SK-N-SH (cell line): ENCODE measurements around the gene CRELD2. TPM values are rescaled to one million over a fixed set of nuclear protein-coding genes. Genes with fewer than 3 reads are reported as not detected.
A peak's percentile ranks its signal among the peaks of the same experiment; 100 is the strongest.

ENCODE experiments used
- CTCF ChIA-PET: fragments of 300-600, 350-600 bp; formaldehyde crosslinking; extraction: SDS; loops from one replicate; lab custom pipeline; 2021; lab: Yijun Ruan, JAX
- POLR2A ChIA-PET: fragments of 350-600 bp; sonication (Branson Sonifier 250); formaldehyde crosslinking; extraction: SDS; loops from one replicate; lab custom pipeline; 2020; ENCODE audit warnings: antibody characterized with exemption, inconsistent platforms; lab: Yijun Ruan, JAX
- DNase-seq: peaks from one replicate; pipeline ENCODE4 v3.0.0; 2012
- H2AFZ ChIP-seq: fragments of 200-600 bp; sonication (generic); 2 replicates; pipeline ENCODE4 v1.8.1; 2016; ENCODE audit warnings: antibody characterized with exemption, mild to moderate bottlenecking, low read depth
- H3F3A ChIP-seq: fragments of 200-600 bp; sonication (generic); replicated peaks from 2 replicates; pipeline ENCODE3; 2016; ENCODE audit warnings: antibody characterized with exemption, mild to moderate bottlenecking; ENCODE audit not compliant: insufficient read depth
- H3K27ac ChIP-seq, 2 experiments: fragments of 200-500 bp in 1 of 2; fragments of 200-600 bp in 1 of 2; sonication (Bioruptor generic) in 1 of 2; sonication (generic), shearing (Covaris generic) in 1 of 2; 2 replicates each; pipeline versions ENCODE4 v1.5.1 to v1.6.1; 2014 to 2016; ENCODE audit warnings: low read depth in 2 of 2, inconsistent platforms in 1 of 2, low read length in 1 of 2, mild to moderate bottlenecking in 1 of 2, mixed read lengths in 1 of 2
- H3K27me3 ChIP-seq: fragments of 200-600 bp; sonication (generic), shearing (Covaris generic); 2 replicates; pipeline ENCODE4 v1.6.1; 2016; ENCODE audit warnings: mixed run types; ENCODE audit not compliant: insufficient read depth
- H3K36me3 ChIP-seq, 2 experiments: fragments of 200-500 bp in 1 of 2; fragments of 200-600 bp in 1 of 2; sonication (Bioruptor generic) in 1 of 2; sonication (generic) in 1 of 2; replicated peaks in 1 of 2; 2 replicates each; pipeline versions ENCODE3 to v1.5.1; 2014 to 2016; ENCODE audit warnings: low read length in 1 of 2, mild to moderate bottlenecking in 1 of 2; ENCODE audit not compliant: insufficient read depth in 2 of 2, control insufficient read depth in 1 of 2
- H3K4me1 ChIP-seq, 2 experiments: fragments of 200-500 bp in 1 of 2; fragments of 200-600 bp in 1 of 2; sonication (Bioruptor generic) in 1 of 2; sonication (generic), shearing (Covaris generic) in 1 of 2; 2 replicates each; pipeline versions ENCODE4 v1.5.1 to v1.6.1; 2014 to 2016; ENCODE audit warnings: low read depth in 1 of 2, low read length in 1 of 2, mixed run types in 1 of 2; ENCODE audit not compliant: insufficient read depth in 2 of 2, control insufficient read depth in 1 of 2
- H3K4me2 ChIP-seq: fragments of 200-600 bp; sonication (generic), shearing (Covaris generic); 2 replicates; pipeline ENCODE4 v1.6.1; 2017; ENCODE audit warnings: mixed run types
- H3K4me3 ChIP-seq, 2 experiments: fragments of 200-500 bp in 1 of 2; fragments of 200-600 bp in 1 of 2; sonication (Bioruptor generic) in 1 of 2; sonication (generic), shearing (Covaris generic) in 1 of 2; 2 replicates each; pipeline versions ENCODE4 v1.5.1 to v1.8.1; 2014 to 2016; ENCODE audit warnings: low read depth in 2 of 2, inconsistent platforms in 1 of 2, low read length in 1 of 2, mild to moderate bottlenecking in 1 of 2, mixed read lengths in 1 of 2, moderate library complexity in 1 of 2
- H3K79me2 ChIP-seq: fragments of 200-600 bp; sonication (generic); 2 replicates; pipeline ENCODE4 v1.8.1; 2017; ENCODE audit warnings: mild to moderate bottlenecking; ENCODE audit not compliant: insufficient read depth
- H3K9ac ChIP-seq: fragments of 200-600 bp; sonication (generic); 2 replicates; pipeline ENCODE4 v1.6.1; 2017; ENCODE audit warnings: mixed run types
- H3K9me2 ChIP-seq: fragments of 200-600 bp; sonication (generic); 2 replicates; pipeline ENCODE4 v1.6.1; 2017; ENCODE audit warnings: mixed run types
- H3K9me3 ChIP-seq: fragments of 200-600 bp; sonication (generic); 2 replicates; pipeline ENCODE4 v1.6.1; 2017; ENCODE audit warnings: mixed run types, mild to moderate bottlenecking, moderate library complexity
- H4K20me1 ChIP-seq: fragments of 200-600 bp; sonication (generic); 2 replicates; pipeline ENCODE4 v1.6.1; 2017; ENCODE audit warnings: mild to moderate bottlenecking, mixed run types; ENCODE audit not compliant: insufficient read depth
- CHD2 ChIP-seq: fragments of 150-350 bp; IDR thresholded peaks from 2 replicates; pipeline ENCODE4 v1.6.1; 2018; ENCODE audit warnings: low read length; ENCODE audit not compliant: partially characterized antibody
- FOSL2 ChIP-seq: IDR thresholded peaks from 2 replicates; pipeline ENCODE4 v1.4.0; 2012; ENCODE audit warnings: low read depth, mild to moderate bottlenecking, moderate library complexity, borderline replicate concordance
- FOXM1 ChIP-seq: IDR thresholded peaks from 2 replicates; pipeline ENCODE4 v1.4.0; 2012; ENCODE audit warnings: low read depth, mild to moderate bottlenecking
- GABPA ChIP-seq: IDR thresholded peaks from 2 replicates; pipeline ENCODE4 v1.4.0; 2012; ENCODE audit warnings: low read depth, mild to moderate bottlenecking
- GATA2 ChIP-seq: sonication (generic); formaldehyde crosslinking; IDR thresholded peaks from 2 replicates; pipeline ENCODE4 v1.5.0; 2020; ENCODE audit warnings: mild to moderate bottlenecking, missing genetic modification reagents
- JUND ChIP-seq: IDR thresholded peaks from 2 replicates; pipeline ENCODE4 v1.4.0; 2012
- MEF2A ChIP-seq: IDR thresholded peaks from 2 replicates; pipeline ENCODE4 v1.4.0; 2012; ENCODE audit warnings: low read depth, borderline replicate concordance
- MXI1 ChIP-seq: IDR thresholded peaks from 2 replicates; pipeline ENCODE4 v1.6.1; 2012; ENCODE audit warnings: mild to moderate bottlenecking, low read depth, low read length, improper control_type of control experiment
- NFIC ChIP-seq: IDR thresholded peaks from 2 replicates; pipeline ENCODE4 v1.4.0; 2012; ENCODE audit warnings: borderline replicate concordance
- POLR2AphosphoS5 ChIP-seq: IDR thresholded peaks from 2 replicates; pipeline ENCODE4 v1.6.1; 2012; ENCODE audit warnings: low read depth, low read length
- RCOR1 ChIP-seq: fragments of 150-350 bp; IDR thresholded peaks from 2 replicates; pipeline ENCODE4 v1.6.1; 2017; ENCODE audit warnings: antibody characterized with exemption, low read length
- RFX5 ChIP-seq: IDR thresholded peaks from 2 replicates; pipeline ENCODE4 v1.6.1; 2012; ENCODE audit warnings: mild to moderate bottlenecking, improper control_type of control experiment, low read length
- SIN3A ChIP-seq: IDR thresholded peaks from 2 replicates; pipeline ENCODE4 v1.6.1; 2012; ENCODE audit warnings: low read depth, mild to moderate bottlenecking, low read length, moderate library complexity, borderline replicate concordance
- TAF1 ChIP-seq: IDR thresholded peaks from 2 replicates; pipeline ENCODE4 v1.6.1; 2012; ENCODE audit warnings: low read depth, mild to moderate bottlenecking, low read length, moderate library complexity, borderline replicate concordance
- TCF12 ChIP-seq: IDR thresholded peaks from 2 replicates; pipeline ENCODE4 v1.4.0; 2012
- YY1 ChIP-seq: IDR thresholded peaks from 2 replicates; pipeline ENCODE4 v1.4.0; 2012; ENCODE audit warnings: low read depth, mild to moderate bottlenecking
- WGBS: methylation state at CpG from one replicate; pipeline ENCODE4 v1.1.6; 2017; ENCODE audit warnings: low lambda C conversion rate; 5-methylcytosine and 5-hydroxymethylcytosine counted together
- polyA plus RNA-seq, 3 experiments: library from polyadenylated mRNA; depleted of rRNA; stranded (reverse); fragments of >200 nt; gene quantifications; 2 replicates each; pipeline ENCODE4 v1.2.3, GENCODE V29; 2012
- TF ChIP-seq, protein P1 (sequence below): fragments of 150-350 bp; IDR thresholded peaks from 2 replicates; pipeline ENCODE4 v1.6.1; 2016; ENCODE audit warnings: mild to moderate bottlenecking, low read depth, low read length
- TF ChIP-seq, protein P2 (sequence below): IDR thresholded peaks from 2 replicates; pipeline ENCODE4 v1.4.0; 2012; ENCODE audit warnings: low read depth, borderline replicate concordance
- TF ChIP-seq, protein P3 (sequence below): fragments of 150-350 bp; IDR thresholded peaks from 2 replicates; pipeline ENCODE4 v1.6.1; 2017; ENCODE audit warnings: antibody characterized with exemption, low read length, low read depth, borderline replicate concordance

Gene CRELD2
- polyA plus RNA-seq, 1 of the 3 experiments (the other 2 are of a cell fraction): 113 TPM

DNA sequence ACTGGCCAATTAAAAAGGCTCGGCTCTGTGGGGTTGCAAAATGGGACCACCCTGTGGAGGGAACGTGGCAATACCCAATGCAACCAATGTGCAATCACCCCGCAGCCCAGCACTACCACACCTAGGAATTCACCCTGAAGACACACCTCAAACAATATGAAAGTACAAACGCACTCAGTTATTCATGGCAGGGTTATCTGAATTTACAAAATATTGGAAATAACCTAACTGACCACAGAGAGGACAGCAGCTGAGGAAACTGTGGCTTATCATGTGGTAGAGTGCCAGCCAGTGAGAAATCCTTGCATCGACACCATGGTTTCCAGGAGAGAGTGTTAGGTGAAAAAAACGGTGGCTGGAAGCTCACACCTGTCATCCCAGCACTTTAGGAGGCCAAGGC, 18.9 kb upstream of the CRELD2 start (continued):
- TF ChIP-seq, protein P1, sequence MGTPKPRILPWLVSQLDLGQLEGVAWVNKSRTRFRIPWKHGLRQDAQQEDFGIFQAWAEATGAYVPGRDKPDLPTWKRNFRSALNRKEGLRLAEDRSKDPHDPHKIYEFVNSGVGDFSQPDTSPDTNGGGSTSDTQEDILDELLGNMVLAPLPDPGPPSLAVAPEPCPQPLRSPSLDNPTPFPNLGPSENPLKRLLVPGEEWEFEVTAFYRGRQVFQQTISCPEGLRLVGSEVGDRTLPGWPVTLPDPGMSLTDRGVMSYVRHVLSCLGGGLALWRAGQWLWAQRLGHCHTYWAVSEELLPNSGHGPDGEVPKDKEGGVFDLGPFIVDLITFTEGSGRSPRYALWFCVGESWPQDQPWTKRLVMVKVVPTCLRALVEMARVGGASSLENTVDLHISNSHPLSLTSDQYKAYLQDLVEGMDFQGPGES: no peak
- TF ChIP-seq GATA2: no peak

DNA sequence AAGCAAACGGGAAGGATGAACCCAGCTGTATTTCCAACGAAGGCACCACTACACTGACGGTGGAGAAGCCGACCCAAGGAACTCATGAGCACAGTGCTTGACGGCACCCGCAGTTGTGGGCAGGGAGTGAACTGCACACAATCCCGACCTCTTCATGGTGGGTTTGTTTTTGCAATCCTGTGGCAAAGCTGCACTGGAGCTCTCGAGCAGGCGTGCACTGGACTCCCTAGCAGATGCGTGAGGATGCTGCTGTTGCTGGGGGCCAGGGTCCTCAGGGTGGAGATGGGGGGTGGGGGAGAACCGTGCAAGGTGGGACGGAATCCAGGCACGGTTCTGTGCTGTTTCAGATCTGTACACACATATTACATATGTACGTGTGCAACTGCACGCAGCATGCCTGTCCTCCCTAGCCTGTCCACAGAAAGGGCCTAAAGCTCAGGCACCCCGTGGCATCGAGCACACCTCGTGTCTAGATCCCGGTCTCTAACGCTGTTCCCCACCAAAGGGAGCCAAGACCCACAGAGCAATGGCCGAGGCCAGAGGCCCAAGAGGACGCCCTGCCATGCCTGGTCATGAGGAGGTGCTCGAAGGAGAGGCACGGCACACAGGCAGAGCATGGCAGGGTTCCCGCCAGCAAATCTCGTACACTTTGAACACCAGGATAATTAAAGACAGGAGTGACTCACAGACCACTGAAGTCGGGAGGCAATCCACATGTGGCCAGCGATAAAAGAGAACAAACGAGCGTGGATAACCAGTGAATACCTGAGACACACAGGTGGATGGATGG, 17.8 kb upstream of the CRELD2 start:
- Histone ChIP-seq H3K27me3 (no peaks in the 10 kb centered on the region), H3K36me3 (peaks cover 13 to 23% of the 10 kb centered on the region in 2 experiments), H3K27ac (peak overlapping the region in 1 of 2 experiments; percentile 19; a peak in 1 of 4 replicates)
- TF ChIP-seq TCF12 (no peak), RCOR1 (no peak), JUND (no peak), GABPA (no peak), FOXM1 (no peak), TAF1 (no peak), MEF2A (no peak), GATA2 (no peak), POLR2AphosphoS5 (no peak), SIN3A (no peak), FOSL2 (no peak), MXI1 (no peak), CHD2 (no peak), NFIC (no peak), RFX5 (no peak), YY1 (no peak)
- TF ChIP-seq, protein P2, sequence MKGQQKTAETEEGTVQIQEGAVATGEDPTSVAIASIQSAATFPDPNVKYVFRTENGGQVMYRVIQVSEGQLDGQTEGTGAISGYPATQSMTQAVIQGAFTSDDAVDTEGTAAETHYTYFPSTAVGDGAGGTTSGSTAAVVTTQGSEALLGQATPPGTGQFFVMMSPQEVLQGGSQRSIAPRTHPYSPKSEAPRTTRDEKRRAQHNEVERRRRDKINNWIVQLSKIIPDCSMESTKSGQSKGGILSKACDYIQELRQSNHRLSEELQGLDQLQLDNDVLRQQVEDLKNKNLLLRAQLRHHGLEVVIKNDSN: no peak
- TF ChIP-seq, protein P3, sequence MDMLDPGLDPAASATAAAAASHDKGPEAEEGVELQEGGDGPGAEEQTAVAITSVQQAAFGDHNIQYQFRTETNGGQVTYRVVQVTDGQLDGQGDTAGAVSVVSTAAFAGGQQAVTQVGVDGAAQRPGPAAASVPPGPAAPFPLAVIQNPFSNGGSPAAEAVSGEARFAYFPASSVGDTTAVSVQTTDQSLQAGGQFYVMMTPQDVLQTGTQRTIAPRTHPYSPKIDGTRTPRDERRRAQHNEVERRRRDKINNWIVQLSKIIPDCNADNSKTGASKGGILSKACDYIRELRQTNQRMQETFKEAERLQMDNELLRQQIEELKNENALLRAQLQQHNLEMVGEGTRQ: no peak
- TF ChIP-seq, protein P1: no peak
- TF ChIP-seq, all 33 proteins: peak for 0
- peaks cover 0 to 23% of the 10 kb centered on the region in 2 experiments; a peak in 1 of 4 replicates for H3K4me1 ChIP-seq
- WGBS: 86% methylated on average over 22 of the region's 30 CpGs
- no peak overlapping the region for H3K4me2 ChIP-seq
- ChIA-PET POLR2A (no interaction called here), CTCF (interaction anchor here (1.7 kb wide), 1 partner anchor 130 kb away, joined by 6 read pairs; no protein-coding TSS in a partner anchor)
- H2AFZ ChIP-seq: no peak overlapping the region
- H3K4me3 ChIP-seq: no peak overlapping the region
- H3K9me3 ChIP-seq: no peaks in the 10 kb centered on the region
- H4K20me1 ChIP-seq: no peaks in the 10 kb centered on the region
- H3K9me2 ChIP-seq: no peaks in the 10 kb centered on the region
- H3K9ac ChIP-seq: no peak overlapping the region
- peaks cover 5% of the 10 kb centered on the region for H3F3A ChIP-seq
- no peaks in the 10 kb centered on the region for H3K79me2 ChIP-seq
- DNase-seq: no peak
